GM18909 (cell line): Measurements from ENCODE around the gene LRRD1.
"Not testable (repeated sequence)": the region's sequence is repeated elsewhere in the genome, so short reads cannot be mapped to it uniquely, and the experiment has no call there.

Experiments used
- ATAC-seq: cut with Tn5 transposase; IDR thresholded peaks from one replicate; pipeline ENCODE4 v1.9.1; 2021; ENCODE audit warnings: mild to moderate bottlenecking; ENCODE audit not compliant: unreplicated experiment, poor library complexity

LRRD1 gene

DNA sequence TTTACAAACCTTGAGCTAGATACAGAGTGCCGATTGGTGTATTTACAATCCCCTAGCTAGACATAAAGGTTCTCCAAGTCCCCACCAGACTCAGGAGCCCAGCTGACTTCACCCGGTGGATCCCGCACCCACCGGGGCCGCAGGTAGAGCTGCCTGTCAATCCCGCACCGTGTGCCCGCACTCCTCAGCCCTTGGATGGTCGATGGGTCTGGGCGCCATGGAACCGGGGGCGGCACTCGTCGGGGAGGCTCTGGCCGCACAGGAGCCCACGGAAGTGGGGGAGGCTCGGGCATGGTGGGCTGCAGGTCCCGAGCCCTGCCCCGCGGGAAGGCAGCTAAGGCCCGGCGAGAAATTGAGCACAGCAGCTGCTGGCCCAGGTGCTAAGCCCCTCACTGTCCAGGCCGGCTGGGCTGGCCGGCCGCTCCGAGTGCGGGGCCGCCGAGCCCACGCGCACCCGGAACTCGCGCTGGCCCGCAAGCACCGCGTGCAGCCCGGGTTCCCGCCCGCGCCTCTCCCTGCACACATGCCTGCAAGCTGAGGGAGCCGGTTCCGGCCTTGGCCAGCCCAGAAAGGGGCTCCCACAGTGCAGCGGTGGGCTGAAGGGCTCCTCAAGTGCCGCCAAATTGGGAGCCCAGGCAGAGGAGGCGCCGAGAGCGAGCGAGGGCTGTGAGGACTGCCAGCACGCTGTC lies 35.6 kb downstream of the LRRD1 start:
- ATAC-seq: not testable (repeated sequence)

DNA sequence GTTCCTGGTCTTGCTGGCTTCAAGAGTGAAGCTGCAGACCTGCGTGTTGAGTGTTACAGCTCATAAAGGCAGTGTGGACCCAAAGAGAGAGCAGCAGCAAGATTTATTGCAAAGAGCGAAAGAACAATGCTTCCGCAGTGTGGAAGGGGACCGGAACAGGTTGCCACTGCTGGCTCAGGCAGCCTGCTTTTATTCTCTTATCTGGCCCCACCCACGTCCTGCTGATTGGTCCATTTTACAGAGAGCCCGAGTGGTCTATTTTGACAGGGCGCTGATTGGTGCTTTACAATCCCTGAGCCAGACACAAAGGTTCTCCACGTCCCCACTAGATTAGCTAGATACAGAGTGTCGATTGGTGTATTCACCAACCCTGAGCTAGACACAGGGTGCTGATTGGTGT lies 36.2 kb downstream of the LRRD1 start:
- ATAC-seq: not testable (repeated sequence)

DNA sequence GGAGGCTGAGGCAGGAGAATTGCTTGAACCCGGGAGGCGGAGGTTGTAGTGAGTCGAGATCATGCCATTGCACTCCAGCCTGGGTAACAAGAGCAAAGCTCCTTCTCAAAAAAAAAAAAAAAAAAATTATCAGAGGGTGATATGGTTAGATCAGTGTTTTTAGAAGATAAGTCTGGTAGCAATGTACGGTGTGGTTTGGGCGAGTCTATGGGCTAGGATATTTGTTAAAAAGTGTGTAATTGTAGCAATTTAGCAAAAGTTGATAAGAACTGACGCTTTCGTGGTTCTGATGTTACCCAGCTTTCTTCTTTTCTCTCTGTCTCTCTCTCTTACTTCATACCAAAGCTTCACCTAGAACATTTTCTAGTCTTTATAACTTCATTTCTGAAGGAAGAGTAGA lies 37.8 kb downstream of the LRRD1 start:
- no peak for ATAC-seq

DNA sequence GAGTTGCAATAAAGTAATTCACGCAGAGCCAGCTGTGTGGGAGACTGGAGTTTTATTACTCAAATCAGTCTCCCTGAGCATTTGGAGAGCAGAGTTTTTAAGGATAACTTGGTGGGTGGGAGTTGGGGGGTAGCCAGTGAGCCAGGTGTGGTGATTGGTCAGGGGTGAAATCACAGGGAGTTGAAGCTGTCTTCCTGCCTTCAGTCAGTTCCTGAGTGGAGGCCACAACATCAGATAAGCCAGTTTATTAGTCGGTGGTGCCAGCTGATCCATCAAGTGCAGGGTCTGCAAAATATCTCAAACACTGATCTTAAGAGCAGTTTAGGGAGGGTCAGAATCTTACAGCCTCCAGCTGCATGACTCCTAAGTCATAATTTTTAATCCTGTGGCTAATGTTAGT lies 41.4 kb downstream of the LRRD1 start:
- ATAC-seq: no peak

DNA sequence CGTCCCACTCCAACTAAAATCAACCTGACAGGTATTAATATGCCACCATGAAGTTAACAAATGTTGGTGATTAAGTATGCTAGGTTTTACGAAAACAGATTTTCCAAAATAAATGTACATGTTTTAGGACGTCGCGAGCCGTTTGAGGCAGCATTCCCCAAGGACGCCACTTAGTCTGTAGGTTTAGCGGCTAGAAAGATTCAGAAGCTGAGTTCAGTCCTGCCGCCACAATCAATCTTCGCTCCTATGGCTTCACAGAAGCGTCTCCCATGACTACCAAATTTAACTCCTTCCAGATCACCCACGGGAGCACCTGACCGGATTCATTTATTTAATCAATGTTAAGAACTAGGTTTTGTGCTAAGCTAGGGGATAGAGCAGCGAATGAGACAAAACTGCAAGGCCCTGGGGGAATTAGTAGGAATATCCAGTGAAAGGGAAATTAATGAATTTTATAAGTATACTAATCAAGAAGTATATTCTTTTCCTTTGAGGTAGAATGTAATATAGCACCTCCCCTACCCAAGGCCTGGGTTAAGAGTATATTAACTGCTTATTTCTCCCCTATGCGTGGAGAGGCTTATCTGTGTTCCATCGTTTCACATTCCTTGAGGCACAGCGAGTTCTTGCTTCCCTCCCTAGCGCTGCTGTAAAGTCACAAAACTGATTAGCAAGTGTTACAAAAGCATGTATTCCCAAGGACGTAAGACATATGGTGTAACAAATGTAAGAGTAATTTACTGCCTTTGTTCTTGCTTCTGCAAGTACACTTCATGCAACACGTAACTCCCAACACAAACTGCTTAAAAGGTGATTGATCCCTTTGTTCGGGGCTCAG lies 43.7 kb downstream of the LRRD1 start:
- no peak for ATAC-seq

DNA sequence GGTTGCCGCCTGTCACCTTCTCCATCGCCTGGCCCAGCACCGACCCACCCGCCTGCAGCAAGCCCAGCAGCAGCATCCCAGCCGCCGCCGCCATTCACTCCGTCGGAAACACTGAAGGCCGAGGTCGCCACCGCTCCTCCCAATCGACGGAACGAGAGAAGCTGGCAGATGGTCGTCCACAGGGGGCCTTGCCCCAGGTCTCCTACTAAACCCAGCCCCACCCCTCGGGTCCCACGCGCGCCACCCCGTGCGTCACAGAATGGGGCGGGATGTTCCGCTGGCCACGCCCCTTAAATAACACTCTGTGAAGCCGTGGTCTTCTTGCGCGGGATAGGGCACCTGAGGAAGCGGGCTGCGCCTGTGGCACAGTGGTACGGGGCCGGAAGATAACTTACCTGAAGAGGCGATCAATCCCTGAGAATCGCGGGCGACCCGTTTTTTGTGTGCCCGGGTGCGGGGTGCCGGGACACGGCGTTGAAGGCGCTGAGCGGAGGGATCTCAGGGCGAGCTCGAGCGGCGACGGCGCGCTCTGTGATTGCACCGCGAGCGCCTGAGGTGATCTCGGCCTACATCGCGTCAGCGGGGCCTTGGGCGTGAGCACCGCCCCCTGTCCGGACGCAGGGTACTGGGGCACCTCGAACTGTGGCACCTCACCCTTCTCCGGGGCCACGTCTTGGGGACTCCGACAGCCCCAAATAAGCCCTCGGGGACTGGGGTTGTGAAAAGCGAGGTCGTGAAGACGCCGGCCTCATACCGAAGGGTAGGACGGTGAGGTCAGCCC lies 44.5 kb downstream of the LRRD1 start, which contains the start of gene CYP51A1:
TSS of gene CYP51A1 (minus strand) at position 207 of the 781 bp plus-strand sequence. CDS start at position 94, 113 bp downstream.
- ATAC-seq: peak; percentile 90

DNA sequence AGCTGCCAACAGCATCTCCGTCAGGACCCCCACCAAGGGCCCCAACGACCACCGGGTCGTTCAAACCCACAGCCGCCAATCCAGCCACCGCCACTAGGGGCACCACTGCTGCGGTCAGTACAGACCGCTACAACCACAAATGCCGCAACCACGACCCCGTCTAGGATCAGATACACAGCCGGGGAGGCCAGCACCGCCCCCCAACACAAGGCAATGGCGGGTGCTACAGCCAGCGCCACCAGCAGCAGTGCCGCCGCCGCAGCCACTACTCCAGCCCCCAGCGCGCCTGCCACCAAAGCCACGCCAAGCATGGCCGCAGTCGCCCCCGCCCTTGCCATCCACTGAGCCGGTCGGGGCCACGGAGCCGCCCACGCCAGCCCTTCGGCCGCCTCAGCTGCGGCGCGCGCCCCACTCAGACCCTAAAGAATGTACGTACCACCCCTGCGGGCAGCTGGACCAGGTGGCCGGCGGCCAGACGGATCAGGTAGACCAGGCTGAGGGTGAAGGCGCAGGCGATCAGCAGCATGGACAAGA lies 45.1 kb downstream of the LRRD1 start:
- peak; percentile 31 for ATAC-seq

DNA sequence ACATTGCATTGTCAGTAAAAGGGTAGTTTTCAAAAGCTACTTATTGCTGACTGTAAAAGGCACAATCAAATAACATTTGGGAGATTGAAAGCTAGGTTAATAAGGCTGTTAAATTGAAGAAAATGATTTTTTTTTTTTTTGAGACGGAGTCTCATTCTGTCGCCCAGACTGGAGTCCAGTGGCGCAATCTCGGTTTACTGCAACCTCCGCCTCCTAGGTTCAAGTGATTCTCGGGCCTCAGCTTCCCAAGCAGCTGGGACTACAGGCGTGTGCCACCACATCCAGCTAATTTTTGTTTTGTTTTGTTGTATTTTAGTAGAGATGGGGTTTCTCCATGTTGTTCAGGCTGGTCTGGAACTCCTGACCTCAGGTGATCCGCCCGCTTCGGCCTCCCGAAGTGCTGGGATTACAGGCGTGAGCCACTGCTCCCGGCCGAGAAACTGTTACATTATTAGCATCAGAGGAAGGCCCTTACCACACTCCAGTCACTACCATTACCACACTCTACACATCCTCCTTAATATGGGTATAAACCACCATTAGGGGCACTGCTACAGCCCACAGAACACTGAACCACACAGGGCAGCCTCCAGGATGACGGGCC lies 45.7 kb downstream of the LRRD1 start:
- ATAC-seq: peak; percentile 30

DNA sequence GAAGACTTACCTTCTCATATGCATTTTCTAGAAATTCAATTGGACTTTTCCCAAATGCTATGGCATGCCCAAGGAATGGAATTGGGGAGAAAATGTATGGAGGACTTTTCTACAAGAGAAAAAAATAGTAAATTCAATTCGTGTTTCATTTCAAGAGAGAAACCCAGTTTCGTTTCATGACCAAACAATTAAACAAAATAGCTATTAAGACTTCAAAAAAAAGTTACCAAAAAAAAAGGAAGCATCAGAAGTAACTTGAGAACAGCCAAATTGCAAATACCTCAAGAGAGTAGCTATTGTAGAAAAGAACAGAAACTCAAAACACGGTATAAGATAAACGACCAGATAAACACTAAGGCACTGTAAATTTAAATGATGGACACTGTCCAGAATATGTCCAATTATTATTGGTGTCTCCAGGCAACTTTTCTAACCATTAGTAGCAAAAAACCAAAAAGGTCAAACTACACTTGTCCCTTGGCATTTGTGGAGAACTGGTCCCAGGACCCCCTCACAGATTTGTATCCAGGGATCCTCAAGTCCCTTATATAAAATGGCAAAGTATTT lies 47.1 kb downstream of the LRRD1 start:
- ATAC-seq: no peak

DNA sequence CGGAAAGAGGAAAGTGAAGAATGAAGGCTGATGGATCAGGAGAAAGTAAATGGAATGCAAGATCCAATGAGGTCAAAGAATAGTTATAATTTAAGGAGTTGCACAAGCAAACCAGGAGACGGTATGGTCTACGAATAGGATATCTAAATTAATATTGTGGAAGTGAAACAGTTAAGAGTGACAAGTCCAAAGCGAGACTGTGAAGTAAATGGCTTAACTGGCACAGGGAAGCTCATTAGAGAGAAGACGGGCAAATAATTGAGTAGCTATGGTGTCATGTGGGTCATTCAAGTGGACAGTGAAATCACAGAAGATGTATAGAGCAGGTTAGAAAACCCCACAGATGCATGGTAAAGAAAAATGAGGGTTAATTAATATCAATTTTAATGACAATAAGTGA lies 47.8 kb downstream of the LRRD1 start:
- no peak for ATAC-seq

DNA sequence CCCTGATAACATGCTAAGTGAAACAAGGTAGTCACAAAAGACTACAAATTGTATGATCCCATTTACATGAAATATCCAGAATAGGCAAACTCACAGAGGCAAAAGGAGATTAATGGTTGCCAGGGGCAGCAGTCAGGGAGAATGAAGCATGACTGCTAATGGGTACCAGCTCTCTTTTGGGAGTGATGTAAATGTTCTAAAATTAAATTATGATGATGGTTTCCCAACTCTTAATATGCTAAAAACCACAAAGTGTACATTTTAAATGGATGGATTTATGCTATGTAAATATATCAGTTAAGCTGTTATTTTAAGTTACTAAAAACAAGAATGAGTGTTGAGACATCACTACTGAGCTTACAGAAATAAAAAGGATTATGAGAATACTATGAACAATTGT lies 57.3 kb downstream of the LRRD1 start:
- ATAC-seq: no peak

DNA sequence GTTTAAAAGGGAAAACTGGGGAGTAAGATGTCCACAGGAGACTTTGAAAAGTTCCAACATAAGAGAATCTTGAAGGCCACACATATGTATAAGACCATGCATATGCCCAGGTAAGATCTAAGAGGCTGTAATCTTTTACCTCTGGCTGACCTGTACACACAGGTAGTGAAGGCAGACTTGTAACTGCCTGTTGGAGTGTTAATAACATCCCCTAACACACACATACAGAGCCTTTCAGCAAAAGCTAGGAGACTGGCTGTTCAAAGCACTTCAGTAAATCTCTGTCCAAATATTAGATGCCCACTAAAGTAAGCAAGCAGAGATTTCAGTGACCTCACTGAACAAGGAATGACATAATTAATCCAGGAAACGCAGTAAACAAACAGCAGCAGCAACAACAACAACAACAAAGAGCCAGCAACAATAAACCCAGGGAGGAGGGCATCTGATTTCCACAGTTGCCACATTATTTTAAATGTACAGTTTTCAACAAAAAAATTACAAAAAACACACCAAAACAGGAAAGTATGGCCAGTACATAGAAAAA lies 59.7 kb downstream of the LRRD1 start:
- no peak for ATAC-seq

DNA sequence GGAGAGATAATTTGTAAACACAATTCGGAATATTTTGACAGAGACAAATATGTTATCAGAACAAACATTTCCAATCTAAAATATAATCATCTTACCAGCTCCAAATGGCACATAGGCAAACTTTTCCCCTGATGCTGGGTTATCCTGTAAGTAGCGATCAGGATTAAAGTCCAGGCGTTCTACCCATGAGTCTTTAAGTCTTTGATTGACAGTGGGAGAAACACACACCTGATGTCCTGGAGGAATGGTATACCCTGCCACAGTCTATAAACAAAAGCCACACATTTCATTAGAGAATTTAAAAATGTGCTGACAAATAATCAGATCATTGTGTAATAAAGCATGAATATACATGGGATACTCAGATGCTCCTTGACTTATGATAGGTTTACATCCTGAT lies 62.0 kb downstream of the LRRD1 start:
- ATAC-seq: no peak

DNA sequence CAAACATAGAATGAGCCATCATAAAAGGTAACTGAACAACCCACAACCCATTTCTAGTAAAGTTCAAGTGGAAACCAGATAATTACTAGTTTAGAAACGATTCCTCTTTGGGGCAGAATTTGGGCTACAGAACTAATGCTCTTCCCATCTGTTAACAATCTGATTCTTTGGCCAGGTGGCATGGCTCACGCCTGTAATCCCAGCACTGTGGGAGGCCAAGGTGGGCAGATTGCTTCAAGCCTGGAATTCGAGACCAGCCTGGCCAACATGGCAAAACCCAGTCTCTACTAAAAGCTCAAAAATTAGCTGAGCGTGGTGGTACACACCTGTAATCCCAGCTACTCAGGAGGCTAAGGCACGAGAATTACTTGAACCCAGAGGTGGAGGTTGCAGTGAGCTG lies 63.1 kb downstream of the LRRD1 start:
- ATAC-seq: no peak

DNA sequence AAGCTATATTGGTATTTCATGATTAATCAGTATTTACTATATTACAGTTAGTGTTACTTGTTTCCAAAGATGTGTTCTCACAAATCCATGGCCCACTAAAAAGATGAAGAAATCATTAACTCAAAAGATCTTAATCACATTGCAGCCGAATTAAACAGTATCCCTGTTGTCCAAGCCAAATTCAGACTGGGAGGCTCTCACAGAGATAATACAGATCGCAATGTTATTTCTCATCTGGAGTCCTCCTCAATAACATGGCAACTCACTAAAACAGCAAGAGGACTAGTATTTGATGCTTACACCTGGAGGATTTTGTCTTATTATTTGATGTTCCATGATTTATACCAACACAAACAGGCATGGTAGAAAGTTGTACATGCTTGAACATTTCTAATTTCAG lies 68.1 kb downstream of the LRRD1 start:
- ATAC-seq: no peak

DNA sequence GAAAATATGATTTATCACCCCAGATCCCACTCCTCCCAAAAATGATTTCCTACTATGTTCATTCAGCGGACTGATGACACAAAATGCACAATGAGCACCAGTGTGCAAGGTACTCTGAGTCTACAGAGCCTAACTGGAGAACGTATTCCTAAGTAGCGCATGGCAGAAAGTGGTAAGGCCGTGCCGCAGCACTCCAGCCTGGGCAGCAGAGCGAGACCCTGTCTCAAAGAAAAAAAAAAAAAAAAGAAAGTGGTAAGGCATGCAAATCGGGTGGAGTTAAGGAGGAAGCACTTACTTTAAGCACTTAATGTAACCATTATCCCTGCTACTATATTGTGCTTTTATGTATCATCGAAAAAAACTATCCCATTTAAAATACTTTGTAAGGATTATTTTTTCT lies 70.1 kb downstream of the LRRD1 start:
- no peak for ATAC-seq

DNA sequence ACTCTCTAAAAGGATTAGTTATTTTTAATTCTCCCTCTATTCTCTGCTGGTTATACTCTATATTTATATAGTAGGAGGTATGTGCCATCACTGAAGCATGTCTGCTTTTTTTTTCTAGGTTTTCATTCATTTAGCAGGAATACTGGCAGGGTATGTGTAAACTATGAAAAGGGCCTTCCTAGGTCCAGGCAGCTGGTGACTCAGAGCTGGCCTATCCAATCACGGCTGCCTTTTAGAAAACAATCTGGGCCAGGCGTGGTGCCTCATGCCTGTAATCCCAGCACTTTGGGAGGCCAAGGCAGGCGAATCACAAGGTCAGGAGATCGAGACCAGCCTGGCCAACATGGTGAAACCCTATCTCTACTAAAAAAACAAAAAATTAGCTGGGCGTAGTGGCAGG lies 76.1 kb downstream of the LRRD1 start:
- not testable (repeated sequence) for ATAC-seq

DNA sequence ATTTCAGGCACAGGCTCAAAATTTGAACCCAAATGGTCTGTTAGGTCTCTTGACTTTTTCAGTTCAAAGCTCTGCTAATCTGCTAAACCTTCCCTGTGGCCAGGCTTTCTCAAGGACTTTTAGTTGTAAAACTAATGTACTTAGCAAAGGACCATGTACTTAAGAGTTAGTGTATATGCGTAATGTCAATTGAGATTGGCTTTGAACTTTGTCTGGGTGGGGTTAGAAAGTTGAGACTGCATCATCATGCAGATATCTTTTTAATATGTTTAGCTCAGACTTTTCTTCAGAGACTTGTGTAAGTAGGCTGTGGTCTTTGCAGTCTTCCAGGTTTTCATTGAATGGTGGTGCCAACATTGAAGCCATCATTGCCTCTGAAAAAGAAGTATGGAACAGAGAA lies 78.4 kb downstream of the LRRD1 start:
- no peak for ATAC-seq

DNA sequence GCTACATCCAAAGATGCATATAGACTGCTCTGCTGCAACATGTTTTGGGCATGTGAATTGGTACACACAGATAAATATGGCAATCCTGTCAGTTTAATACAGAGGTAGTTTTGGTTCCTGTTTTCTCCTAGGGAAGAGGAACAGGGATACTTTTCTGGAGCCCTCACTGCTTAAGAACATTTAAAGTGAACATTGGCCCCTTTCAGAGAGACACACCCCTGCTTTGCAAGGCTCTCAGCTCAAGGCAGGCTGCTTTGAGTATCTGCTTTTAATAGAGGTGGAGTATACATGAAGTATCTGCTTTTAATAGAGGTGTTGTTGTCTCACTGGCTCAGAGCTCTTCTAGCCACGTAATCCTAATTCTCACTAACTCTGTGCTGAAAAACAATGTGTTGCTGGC lies 83.6 kb downstream of the LRRD1 start:
- ATAC-seq: no peak
